ENCODE results near the gene TSC22D1. TPM values are rescaled to one million over a fixed set of nuclear protein-coding genes. Genes with fewer than 3 reads are reported as not detected.

TSC22D1 gene
- total RNA-seq, 4 donors from 2014 or later, result 177 to 798 (median 250) TPM

GRCh38 chr13:44557986-44558385 is 18.1 kb downstream of the TSC22D1 start:
- Histone ChIP-seq H3K4me1 (peaks cover 0 to 13% (median 4%) of the 10 kb centered on the region in 4 donors), H3K9me3 (no peaks in the 10 kb centered on the region), H3K27ac (no peak overlapping the region), H3K4me3 (no peak overlapping the region), H3K36me3 (no peaks in the 10 kb centered on the region), H3K27me3 (no peaks in the 10 kb centered on the region)
- TF ChIP-seq POLR2A (IDR thresholded peaks at IDR 0.05) (no peak), POLR2AphosphoS5 (IDR thresholded peaks at IDR 0.05) (no peak), CTCF (IDR thresholded peaks at IDR 0.05) (no peak), EP300 (IDR thresholded peaks at IDR 0.05; ENCODE audit: low read depth) (no peak)
- WGBS, 2 donors (ENCODE audit: low coverage in 1 of 2), result 90 to 100% methylated on average over 1 to 2 of the region's 2 CpGs
- in situ Hi-C loops (cut with MboI; ENCODE audit: low pct_ligation_motif_present in 1 of 4, low pct_unique_long_range_greater_than_20kb in 1 of 4, low sequenced_read_pairs in 3 of 4) (no loop called here), intact Hi-C loops (cut with DNase I; ENCODE audit: low total_unique reads) (no loop called here)
- no peak for DNase-seq

GRCh38 chr13:44555207-44555606 is 20.9 kb downstream of the TSC22D1 start:
- Histone ChIP-seq H3K4me3 (no peak overlapping the region), H3K4me1 (no peaks in the 10 kb centered on the region), H3K27me3 (no peaks in the 10 kb centered on the region), H3K27ac (no peak overlapping the region), H3K36me3 (no peaks in the 10 kb centered on the region), H3K9me3 (no peaks in the 10 kb centered on the region)
- in situ Hi-C loops (cut with MboI; ENCODE audit: low pct_ligation_motif_present in 1 of 4, low pct_unique_long_range_greater_than_20kb in 1 of 4, low sequenced_read_pairs in 3 of 4), result no loop called here
- DNase-seq, result no peak
- TF ChIP-seq POLR2A (IDR thresholded peaks at IDR 0.05), result no peak
- TF ChIP-seq EP300 (IDR thresholded peaks at IDR 0.05; ENCODE audit: low read depth), result no peak
- TF ChIP-seq POLR2AphosphoS5 (IDR thresholded peaks at IDR 0.05), result no peak
- TF ChIP-seq CTCF (IDR thresholded peaks at IDR 0.05), result no peak
- WGBS, 2 donors (ENCODE audit: low coverage in 1 of 2), result 86 to 97% methylated on average over 1 to 12 of the region's 12 CpGs
- intact Hi-C loops (cut with DNase I; ENCODE audit: low total_unique reads), result no loop called here

- 96 to 99% methylated on average over 4 of the region's 4 CpGs for WGBS, 2 donors (ENCODE audit: low coverage in 1 of 2)
- no peaks in the 10 kb centered on the region for H3K36me3 ChIP-seq
- intact Hi-C loops (cut with DNase I; ENCODE audit: low total_unique reads), result no loop called here
- no peaks in the 10 kb centered on the region for H3K4me1 ChIP-seq
- no peak overlapping the region for H3K27ac ChIP-seq
- H3K4me3 ChIP-seq, result no peak overlapping the region
- in situ Hi-C loops (cut with MboI; ENCODE audit: low pct_ligation_motif_present in 1 of 4, low pct_unique_long_range_greater_than_20kb in 1 of 4, low sequenced_read_pairs in 3 of 4), result no loop called here
- no peaks in the 10 kb centered on the region for H3K9me3 ChIP-seq
- DNase-seq, result no peak
- H3K27me3 ChIP-seq, result no peaks in the 10 kb centered on the region
- no peak for TF ChIP-seq EP300 (IDR thresholded peaks at IDR 0.05; ENCODE audit: low read depth)
These were observed 26.7 kb downstream of the TSC22D1 start for GRCh38 chr13:44549476-44549875.

- Histone ChIP-seq H3K9me3 (no peaks in the 10 kb centered on the region), H3K4me1 (peaks cover 0 to 5% (median 0%) of the 10 kb centered on the region in 4 donors), H3K27me3 (no peaks in the 10 kb centered on the region), H3K4me3 (no peak overlapping the region), H3K27ac (no peak overlapping the region), H3K36me3 (no peaks in the 10 kb centered on the region)
- in situ Hi-C loops (cut with MboI; ENCODE audit: low pct_ligation_motif_present in 1 of 4, low pct_unique_long_range_greater_than_20kb in 1 of 4, low sequenced_read_pairs in 3 of 4), result no loop called here
- 88 to 94% methylated on average over 1 of the region's 1 CpG for WGBS, 2 donors (ENCODE audit: low coverage in 1 of 2)
- DNase-seq, result no peak
- intact Hi-C loops (cut with DNase I; ENCODE audit: low total_unique reads), result no loop called here
- TF ChIP-seq EP300 (IDR thresholded peaks at IDR 0.05; ENCODE audit: low read depth) (no peak), POLR2A (IDR thresholded peaks at IDR 0.05) (no peak), CTCF (IDR thresholded peaks at IDR 0.05) (no peak), POLR2AphosphoS5 (IDR thresholded peaks at IDR 0.05) (no peak)
These were observed 30.0 kb downstream of the TSC22D1 start for GRCh38 chr13:44546164-44546563.

- TF ChIP-seq POLR2AphosphoS5 (IDR thresholded peaks at IDR 0.05), result no peak
- no peak for TF ChIP-seq POLR2A (IDR thresholded peaks at IDR 0.05)
- no peak for TF ChIP-seq CTCF (IDR thresholded peaks at IDR 0.05)
- TF ChIP-seq EP300 (IDR thresholded peaks at IDR 0.05; ENCODE audit: low read depth), result no peak
- DNase-seq, result no peak
- Histone ChIP-seq H3K36me3 (peaks cover 0 to 15% (median 0%) of the 10 kb centered on the region in 4 donors), H3K4me3 (no peak overlapping the region), H3K27ac (no peak overlapping the region), H3K9me3 (no peaks in the 10 kb centered on the region), H3K4me1 (peaks cover 0 to 5% (median 0%) of the 10 kb centered on the region in 4 donors), H3K27me3 (no peaks in the 10 kb centered on the region)
- in situ Hi-C loops (cut with MboI; ENCODE audit: low pct_ligation_motif_present in 1 of 4, low pct_unique_long_range_greater_than_20kb in 1 of 4, low sequenced_read_pairs in 3 of 4) (no loop called here), intact Hi-C loops (cut with DNase I; ENCODE audit: low total_unique reads) (no loop called here)
- 83 to 96% methylated on average over 3 of the region's 3 CpGs for WGBS, 2 donors (ENCODE audit: low coverage in 1 of 2)
These were observed 32.8 kb downstream of the TSC22D1 start for GRCh38 chr13:44543369-44543768.

Measured in transverse colon (tissue), 4 donors.